H1 (cell line): ENCODE measurements around the gene HGFAC. TPM values are rescaled to one million over a fixed set of nuclear protein-coding genes. Genes with fewer than 3 reads are reported as not detected.
A peak's percentile ranks its signal among the peaks of the same experiment; 100 is the strongest.

ENCODE experiments used
- CTCF ChIA-PET: fragments of 300-600 bp; sonication (Branson Sonifier 250); formaldehyde crosslinking; loops from one replicate; lab custom pipeline; 2021; ENCODE audit not compliant: partially characterized antibody; lab: Charles Lee
- POLR2A ChIA-PET: fragments of 300-600 bp; sonication (Branson Sonifier 250); formaldehyde crosslinking; loops from one replicate; lab custom pipeline; 2021; ENCODE audit warnings: inconsistent platforms; ENCODE audit not compliant: partially characterized antibody; lab: Charles Lee
- DNase-seq, 2 experiments: peaks; one replicate each; pipeline versions ENCODE4 v3.0.0 to v3.0.0-alpha.2; 2010 to 2022; ENCODE audit warnings: low spot score in 2 of 2, low read depth in 1 of 2, mixed read lengths in 1 of 2
- FAIRE-seq: peaks from 2 replicates; lab custom pipeline; 2011; peaks lifted over from hg19 to GRCh38; lab: Jason Lieb, UNC
- H2AFZ ChIP-seq: 2 replicates; pipeline ENCODE4 v1.8.1; 2012; ENCODE audit warnings: low read length, inconsistent platforms
- H2AK5ac ChIP-seq: 2 replicates; pipeline ENCODE4 v1.6.1; 2013; ENCODE audit warnings: low read depth, low read length
- H2BK120ac ChIP-seq: replicated peaks from 2 replicates; pipeline ENCODE3; 2013; ENCODE audit warnings: low read depth, low read length, inconsistent platforms
- H2BK12ac ChIP-seq: 2 replicates; pipeline ENCODE4 v1.6.1; 2013; ENCODE audit warnings: low read depth, low read length
- H2BK15ac ChIP-seq: 2 replicates; pipeline ENCODE4 v1.6.1; 2013; ENCODE audit warnings: low read length
- H2BK20ac ChIP-seq: 2 replicates; pipeline ENCODE4 v1.6.1; 2013; ENCODE audit warnings: low read length
- H2BK5ac ChIP-seq: 2 replicates; pipeline ENCODE4 v1.6.1; 2013; ENCODE audit warnings: low read depth, low read length
- H3K14ac ChIP-seq: 2 replicates; pipeline ENCODE4 v1.6.1; 2013; ENCODE audit warnings: inconsistent platforms; ENCODE audit not compliant: insufficient read length
- H3K18ac ChIP-seq: 2 replicates; pipeline ENCODE4 v1.6.1; 2013; ENCODE audit warnings: low read length; ENCODE audit errors: extremely low read depth
- H3K23ac ChIP-seq: 2 replicates; pipeline ENCODE4 v1.6.1; 2013; ENCODE audit warnings: inconsistent platforms; ENCODE audit not compliant: insufficient read length
- H3K23me2 ChIP-seq: 2 replicates; pipeline ENCODE4 v1.6.1; 2013; ENCODE audit warnings: low read depth, low read length
- H3K27ac ChIP-seq: 2 replicates; pipeline ENCODE4 v1.6.1; 2011; ENCODE audit warnings: low read depth, low read length, inconsistent platforms
- H3K27me3 ChIP-seq, 4 experiments: replicated peaks in 1 of 4; 1 replicate in 1 of 4; 2 replicates in 3 of 4; pipeline versions ENCODE4 v1.6.1 to v1.8.1; 2011 to 2013; ENCODE audit warnings: low read length in 3 of 4, mild to moderate bottlenecking in 3 of 4, inconsistent platforms in 2 of 4, mixed read lengths in 2 of 4, moderate library complexity in 1 of 4; ENCODE audit not compliant: control insufficient read depth in 3 of 4, insufficient read depth in 3 of 4; ENCODE audit errors: extremely low read depth in 1 of 4
- H3K36me3 ChIP-seq, 4 experiments: 2 replicates each; pipeline versions ENCODE4 v1.6.1 to v1.8.1; 2011 to 2013; ENCODE audit warnings: mild to moderate bottlenecking in 4 of 4, low read length in 3 of 4, moderate library complexity in 2 of 4, control low read depth in 1 of 4, inconsistent platforms in 1 of 4; ENCODE audit not compliant: insufficient read depth in 4 of 4, control insufficient read depth in 2 of 4
- H3K4ac ChIP-seq: replicated peaks from 2 replicates; pipeline ENCODE3; 2013; ENCODE audit warnings: low read length, low read depth, mixed read lengths, inconsistent platforms; ENCODE audit not compliant: insufficient read length
- H3K4me1 ChIP-seq, 4 experiments: replicated peaks in 1 of 4; 1 replicate in 1 of 4; 2 replicates in 3 of 4; pipeline versions ENCODE4 v1.6.1 to v1.8.1; 2011 to 2013; ENCODE audit warnings: low read length in 3 of 4, inconsistent platforms in 2 of 4, mixed read lengths in 1 of 4; ENCODE audit not compliant: insufficient read depth in 4 of 4, control insufficient read depth in 3 of 4
- H3K4me2 ChIP-seq, 2 experiments: 2 replicates each; pipeline versions ENCODE4 v1.6.1 to v1.8.1; 2011 to 2013; ENCODE audit warnings: low read depth in 2 of 2, low read length in 2 of 2, control low read depth in 1 of 2, inconsistent platforms in 1 of 2, mild to moderate bottlenecking in 1 of 2; ENCODE audit not compliant: insufficient read depth in 1 of 2
- H3K4me3 ChIP-seq, 4 experiments: fragments of 200-600, 300-600 bp in 1 of 4; sonication (generic), shearing (Covaris generic), sonication (Bioruptor Twin) in 1 of 4; 2 replicates each; pipeline versions ENCODE4 v1.5.1 to v1.8.1; 2011 to 2016; ENCODE audit warnings: low read length in 4 of 4, low read depth in 3 of 4, control low read depth in 2 of 4, inconsistent platforms in 2 of 4, mild to moderate bottlenecking in 2 of 4, mixed read lengths in 1 of 4, moderate library complexity in 1 of 4; ENCODE audit not compliant: insufficient read depth in 2 of 4; ENCODE audit errors: extremely low read depth in 1 of 4
- H3K56ac ChIP-seq: replicated peaks from 2 replicates; pipeline ENCODE3; 2013; ENCODE audit warnings: low read depth, mild to moderate bottlenecking, mixed read lengths, low read length, inconsistent platforms; ENCODE audit not compliant: insufficient read length
- H3K79me1 ChIP-seq: 2 replicates; pipeline ENCODE4 v1.6.1; 2013; ENCODE audit warnings: low read depth, low read length, control low read depth
- H3K79me2 ChIP-seq, 2 experiments: 2 replicates each; pipeline versions ENCODE4 v1.6.1 to v1.8.1; 2012 to 2013; ENCODE audit warnings: low read length in 2 of 2, mild to moderate bottlenecking in 2 of 2, inconsistent platforms in 1 of 2; ENCODE audit not compliant: insufficient read depth in 2 of 2, control insufficient read depth in 1 of 2
- H3K9ac ChIP-seq, 4 experiments: replicated peaks in 1 of 4; 1 replicate in 1 of 4; 2 replicates in 3 of 4; pipeline versions ENCODE4 v1.6.1 to v1.8.1; 2011 to 2013; ENCODE audit warnings: low read depth in 3 of 4, low read length in 3 of 4, control low read depth in 2 of 4, mild to moderate bottlenecking in 2 of 4, moderate library complexity in 2 of 4, inconsistent platforms in 1 of 4; ENCODE audit errors: extremely low read depth in 1 of 4
- H3K9me3 ChIP-seq, 2 experiments: 2 replicates each; pipeline versions ENCODE4 v1.6.1 to v1.8.1; 2012 to 2013; ENCODE audit warnings: mild to moderate bottlenecking in 2 of 2, moderate library complexity in 2 of 2, control low read depth in 1 of 2, inconsistent platforms in 1 of 2, low read depth in 1 of 2, low read length in 1 of 2, mixed read lengths in 1 of 2; ENCODE audit not compliant: insufficient read depth in 2 of 2
- H4K20me1 ChIP-seq, 2 experiments: replicated peaks in 1 of 2; 2 replicates each; pipeline versions ENCODE3 to v1.8.1; 2011 to 2013; ENCODE audit warnings: inconsistent platforms in 2 of 2, low read length in 2 of 2, mild to moderate bottlenecking in 1 of 2; ENCODE audit not compliant: insufficient read depth in 2 of 2, control insufficient read depth in 1 of 2
- H4K5ac ChIP-seq: 2 replicates; pipeline ENCODE4 v1.6.1; 2013; ENCODE audit warnings: low read length, low read depth, mixed read lengths, inconsistent platforms; ENCODE audit not compliant: insufficient read length
- H4K8ac ChIP-seq: 2 replicates; pipeline ENCODE4 v1.8.0; 2013; ENCODE audit warnings: mild to moderate bottlenecking, moderate library complexity, low read length, inconsistent platforms; ENCODE audit not compliant: insufficient read depth; ENCODE audit errors: extremely low read depth
- H4K91ac ChIP-seq: replicated peaks from 2 replicates; pipeline ENCODE3; 2013; ENCODE audit warnings: low read length, mixed read lengths, inconsistent platforms; ENCODE audit not compliant: insufficient read length
- BACH1 ChIP-seq: IDR thresholded peaks from 2 replicates; pipeline ENCODE4 v1.6.1; 2012; ENCODE audit warnings: low read length, improper control_type of control experiment
- CHD1 ChIP-seq: IDR thresholded peaks from 2 replicates; pipeline ENCODE4 v1.6.1; 2012; ENCODE audit warnings: low read depth, low read length, improper control_type of control experiment
- CTCF ChIP-seq, 3 experiments: IDR thresholded peaks; 1 replicate in 2 of 3; 2 replicates in 1 of 3; pipeline versions ENCODE4 v1.5.1 to v1.6.1; 2011; ENCODE audit warnings: low read length in 3 of 3, mild to moderate bottlenecking in 3 of 3, inconsistent platforms in 2 of 3, low read depth in 1 of 3, moderate library complexity in 1 of 3; ENCODE audit not compliant: insufficient read depth in 1 of 3; ENCODE audit errors: control extremely low read depth in 1 of 3
- RFX5 ChIP-seq: IDR thresholded peaks from 2 replicates; pipeline ENCODE4 v1.6.1; 2011; ENCODE audit warnings: low read depth, low read length, improper control_type of control experiment, borderline replicate concordance
- WGBS, 2 experiments: shearing (Covaris generic) in 1 of 2; methylation state at CpG; one replicate each; pipeline versions ENCODE4 v1.1.6 to v1.1.7; 2013 to 2015; ENCODE audit warnings: low lambda C conversion rate in 2 of 2, mixed read lengths in 2 of 2, inconsistent platforms in 1 of 2, low coverage in 1 of 2, missing lambda C conversion rate in 1 of 2; ENCODE audit not compliant: insufficient replicate concordance in 2 of 2, insufficient coverage in 1 of 2, insufficient read length in 1 of 2; ENCODE audit errors: extremely low coverage in 1 of 2, missing lambda C conversion rate in 1 of 2; 5-methylcytosine and 5-hydroxymethylcytosine counted together
- polyA plus RNA-seq, 7 experiments: library from polyadenylated mRNA; depleted of rRNA in 3 of 7; stranded (reverse) in 5 of 7; unstranded in 2 of 7; fragments of >200 nt in 5 of 7; fragments of 200-250 nt in 2 of 7; gene quantifications; 1 replicate in 5 of 7; 2 replicates in 1 of 7; 4 replicates in 1 of 7; pipeline versions ENCODE4 v1.2.1 to v1.2.3, GENCODE V29; 2011 to 2013; ENCODE audit warnings: missing spikeins in 2 of 7, mixed read lengths in 2 of 7
- total RNA-seq: library from RNA; stranded (reverse); fragmentation: NEBNext Ultra II Directional; extraction: Animal tissue kit (Norgen Biotek cat#: 25700); gene quantifications from 2 replicates; pipeline ENCODE4 v1.2.1, GENCODE V29; 2021

The HGFAC gene
- total and polyA plus RNA-seq, 2 of the 8 experiments (the other 6 are each of a cell fraction or from before 2014, with no cell fraction given), result 0.14 to 0.15 TPM

GRCh38 chr4:3481783-3482393, 40.1 kb downstream of the HGFAC start:
- Histone ChIP-seq H2BK12ac (peak overlapping the region; percentile 90; the same call in 1 of the 2 replicates), H4K5ac (no peak overlapping the region), H3K79me1 (no peaks in the 10 kb centered on the region), H3K4ac (no peak overlapping the region), H4K91ac (no peak overlapping the region), H4K8ac (no peak overlapping the region), H3K4me1 (peaks cover 0 to 37% (median 24%) of the 10 kb centered on the region in 4 experiments; a peak in 6 of 7 replicates)
- CTCF ChIA-PET, result interaction anchor here (0.9 to 6.8 kb wide), 28 partner anchors 10 to 399 kb away, joined by 3 to 48 read pairs (median 11); partner anchors contain the start of genes DOK7 and HGFAC
- no peak for TF ChIP-seq CHD1
- no peak for TF ChIP-seq RFX5
- no peak for TF ChIP-seq CTCF (IDR thresholded peaks at IDR 0.05; ENCODE audit: control extremely low read depth in 1 of 3, insufficient read depth in 1 of 3, low read depth in 1 of 3, low read length in 3 of 3)
- TF ChIP-seq BACH1, result no peak
- TF ChIP-seq, all 59 proteins: peak for 0
- WGBS, 2 experiments, result 75% methylated on average over 19 of the region's 19 CpGs; no CpG with 5 or more reads in 1 of the 2 experiments
- no peak overlapping the region for H3K14ac ChIP-seq
- H2BK120ac ChIP-seq, result no peak overlapping the region
- H3K4me2 ChIP-seq, result peak overlapping the region in 1 of 2 experiments; percentile 59; a peak in 2 of 4 replicates
- H3K23ac ChIP-seq, result no peak overlapping the region
- H2BK15ac ChIP-seq, result peak overlapping the region; percentile 88; the same call in 1 of the 2 replicates
- DNase-seq (no peak), FAIRE-seq (no peak)
- H2BK20ac ChIP-seq, result peak overlapping the region; percentile 90
- no peaks in the 10 kb centered on the region for H3K9me3 ChIP-seq
- peak overlapping the region in 1 of 4 experiments; percentile 49; a peak in 1 of 8 replicates for H3K4me3 ChIP-seq
- no peak overlapping the region for H2AFZ ChIP-seq
- no peaks in the 10 kb centered on the region for H3K79me2 ChIP-seq
- no peak overlapping the region for H2AK5ac ChIP-seq
- peaks cover 3% of the 10 kb centered on the region; the same call in 1 of the 2 replicates for H3K23me2 ChIP-seq
- H3K27me3 ChIP-seq, result peaks cover 7 to 80% (median 56%) of the 10 kb centered on the region in 4 experiments
- no peaks in the 10 kb centered on the region for H3K36me3 ChIP-seq
- H2BK5ac ChIP-seq, result 0 out of 2 replicates have a peak overlapping the region, but pooled peaks have one; percentile 35
- peak overlapping the region; percentile 60; the same call in 1 of the 2 replicates for H3K18ac ChIP-seq
- peaks cover 0 to 1% of the 10 kb centered on the region in 2 experiments for H4K20me1 ChIP-seq
- POLR2A ChIA-PET, result interaction anchor here (0.7 to 1.4 kb wide), 4 partner anchors 10 to 60 kb away, joined by 3 to 4 read pairs (median 3); no protein-coding TSS in a partner anchor
- H3K9ac ChIP-seq, result no peak overlapping the region; a peak in 1 of 7 replicates
- no peak overlapping the region for H3K27ac ChIP-seq
- no peak overlapping the region for H3K56ac ChIP-seq
